Colonic mucosa (tissue), 4 donors: ENCODE results near the gene UNK. TPM values are rescaled to one million over a fixed set of nuclear protein-coding genes. Genes with fewer than 3 reads are reported as not detected.
"Not testable (repeated sequence)": the region's sequence is repeated elsewhere in the genome, so short reads cannot be mapped to it uniquely, and the experiment has no call there.

Experiments used
- DNase-seq: peaks from one replicate; pipeline ENCODE4 v3.0.0-alpha.2; 2020
- H3K27ac ChIP-seq: fragments of 200-600 bp; one replicate; pipeline ENCODE4 v1.8.0; 2021
- H3K27me3 ChIP-seq: fragments of 200-600 bp; one replicate; pipeline ENCODE4 v1.8.0; 2021
- H3K36me3 ChIP-seq: fragments of 200-600 bp; one replicate; pipeline ENCODE4 v1.8.0; 2021
- H3K4me1 ChIP-seq: fragments of 200-600 bp; one replicate; pipeline ENCODE4 v1.8.0; 2021; ENCODE audit warnings: mild to moderate bottlenecking
- H3K4me3 ChIP-seq: fragments of 200-600 bp; one replicate; pipeline ENCODE4 v1.8.0; 2021
- H3K9ac ChIP-seq, 2 donors: one replicate each; pipeline ENCODE4 v1.7.0; 2013; ENCODE audit warnings: control low read depth in 2 of 2, low read depth in 2 of 2, low read length in 2 of 2
- H3K9me3 ChIP-seq: fragments of 200-600 bp; one replicate; pipeline ENCODE4 v1.8.0; 2021
- CTCF ChIP-seq: fragments of 200-600 bp; IDR thresholded peaks from one replicate; pipeline ENCODE4 v1.8.0; 2022; ENCODE audit warnings: antibody characterized with exemption, mild to moderate bottlenecking
- intact Hi-C: fragments of 100-400 bp; cut with DNase I; formaldehyde crosslinking; loops from one replicate; pipeline ENCODE4 v1.14.1; 2022
- total RNA-seq, 2 donors: library from RNA; stranded (reverse); fragmentation: NEBNext Ultra II Directional in 1 of 2; extraction: Animal tissue kit (Norgen Biotek cat#: 25700) in 1 of 2; gene quantifications; one replicate each; pipeline ENCODE4 v1.2.1, GENCODE V29; 2021
- donor health status: healthy.
- donor health status: DM: no; HTN: no; CAD: no.
- donor health status: DM: no; HTN: no; CAD: no.

Gene UNK
- total RNA-seq, 2 donors from 2014 or later = 18.4 to 26.0 TPM

GRCh38 chr17:75756451-75757085 is 28.0 kb upstream of the UNK start:
- Histone ChIP-seq H3K9ac (no peak overlapping the region), H3K4me3 (no peak overlapping the region), H3K27me3 (no peaks in the 10 kb centered on the region), H3K27ac (no peak overlapping the region), H3K9me3 (no peaks in the 10 kb centered on the region), H3K36me3 (peaks cover 35% of the 10 kb centered on the region), H3K4me1 (no peaks in the 10 kb centered on the region)
- DNase-seq = no peak
- intact Hi-C loops = no loop called here
- no peak for TF ChIP-seq CTCF

DNA sequence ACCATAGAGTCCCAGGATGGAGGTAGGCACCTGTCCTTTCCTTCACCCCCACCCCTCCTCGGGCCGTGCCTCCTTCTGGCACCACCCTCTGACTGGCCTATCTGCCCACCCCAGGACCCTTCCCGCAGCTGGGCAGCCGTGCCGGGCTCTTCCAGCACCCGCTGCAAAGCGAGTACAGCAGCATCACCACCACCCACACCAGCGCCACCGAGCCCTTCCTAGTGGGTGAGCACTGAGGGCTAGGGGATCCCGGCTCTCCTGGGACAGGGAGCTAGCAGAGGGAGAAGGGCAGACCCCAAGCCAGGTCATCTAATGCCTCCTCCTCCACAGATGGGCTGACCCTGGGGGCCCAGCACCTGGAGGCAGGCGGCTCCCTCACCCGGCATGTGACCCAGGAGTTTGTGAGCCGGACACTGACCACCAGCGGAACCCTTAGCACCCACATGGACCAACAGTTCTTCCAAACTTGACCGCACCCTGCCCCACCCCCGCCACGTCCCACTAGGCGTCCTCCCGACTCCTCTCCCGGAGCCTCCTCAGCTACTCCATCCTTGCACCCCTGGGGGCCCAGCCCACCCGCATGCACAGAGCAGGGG is 27.4 kb upstream of the UNK start:
- intact Hi-C loops = no loop called here
- H3K9ac ChIP-seq = no peak overlapping the region
- no peaks in the 10 kb centered on the region for H3K4me1 ChIP-seq
- H3K9me3 ChIP-seq = no peaks in the 10 kb centered on the region
- no peaks in the 10 kb centered on the region for H3K27me3 ChIP-seq
- peak; percentile 19 for DNase-seq
- no peak for TF ChIP-seq CTCF
- no peak overlapping the region for H3K4me3 ChIP-seq
- no peak overlapping the region for H3K27ac ChIP-seq
- H3K36me3 ChIP-seq = peaks cover 30% of the 10 kb centered on the region

- DNase-seq = no peak
- no peaks in the 10 kb centered on the region for H3K9me3 ChIP-seq
Measured at GRCh38 chr17:75758131-75758905, 26.3 kb upstream of the UNK start.

DNA sequence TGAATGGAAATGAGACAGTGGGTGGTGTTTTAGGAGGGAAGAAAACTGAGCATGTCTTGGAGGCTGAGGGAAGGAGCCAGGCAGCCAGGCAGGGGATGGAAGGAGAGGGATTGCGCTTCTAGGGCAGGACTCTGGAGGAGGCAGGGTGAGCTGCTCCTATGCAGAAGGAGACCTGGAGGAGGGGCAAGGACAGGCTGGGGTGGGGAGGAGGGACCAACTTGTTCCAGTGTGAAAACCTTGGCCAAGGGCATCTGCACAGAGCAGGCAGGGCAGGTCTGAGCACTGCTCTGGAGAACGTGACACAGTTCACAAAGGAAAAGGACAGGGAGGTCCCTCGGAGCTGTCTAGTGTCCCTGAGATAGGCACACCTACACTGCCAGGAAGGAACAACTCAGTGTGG is 25.1 kb upstream of the UNK start:
- Histone ChIP-seq H3K36me3 (peaks cover 18% of the 10 kb centered on the region), H3K9ac (no peak overlapping the region), H3K4me1 (peaks cover 9% of the 10 kb centered on the region), H3K9me3 (no peaks in the 10 kb centered on the region), H3K27me3 (no peaks in the 10 kb centered on the region), H3K27ac (no peak overlapping the region), H3K4me3 (no peak overlapping the region)
- TF ChIP-seq CTCF = no peak
- DNase-seq = no peak
- intact Hi-C loops = no loop called here

More at GRCh38 chr17:75758131-75758905, 26.3 kb upstream of the UNK start:
- intact Hi-C loops = no loop called here
- TF ChIP-seq CTCF = no peak
- peaks cover 20% of the 10 kb centered on the region for H3K36me3 ChIP-seq
- no peaks in the 10 kb centered on the region for H3K27me3 ChIP-seq
- H3K27ac ChIP-seq = no peak overlapping the region
- H3K9ac ChIP-seq = no peak overlapping the region
- no peak overlapping the region for H3K4me3 ChIP-seq
- H3K4me1 ChIP-seq = no peaks in the 10 kb centered on the region

DNA sequence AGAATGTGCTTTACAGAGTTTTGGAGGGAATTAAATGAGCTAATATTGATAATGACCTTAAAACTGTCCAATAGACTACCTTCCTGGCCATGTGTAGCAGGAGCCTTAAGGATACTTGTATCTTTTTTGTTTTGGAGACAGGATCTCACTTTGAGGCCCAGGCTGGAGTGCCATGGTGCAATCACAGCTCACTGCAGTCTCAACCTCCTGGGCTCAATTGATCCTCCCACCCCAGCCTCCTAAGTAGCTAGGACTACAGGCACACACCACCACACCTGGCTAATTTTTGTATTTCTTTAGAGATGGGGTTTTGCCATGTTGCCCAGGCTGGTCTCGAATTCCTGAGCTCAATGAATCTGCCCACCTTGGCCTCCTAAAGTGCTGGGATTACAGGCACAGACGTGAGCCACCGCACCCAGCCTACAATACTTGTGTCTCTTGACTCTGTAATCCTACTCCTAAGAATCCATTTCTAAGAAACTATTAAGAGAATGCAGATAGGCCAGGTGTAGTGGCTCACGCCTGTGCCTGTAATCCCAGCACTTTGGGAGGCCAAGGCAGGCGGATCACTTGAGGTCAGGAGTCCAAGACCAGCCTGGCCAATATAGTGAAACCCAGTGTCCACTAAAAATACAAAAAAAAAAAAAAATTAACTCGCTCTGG is 24.5 kb upstream of the UNK start:
- intact Hi-C loops, H3K27me3 ChIP-seq, H3K4me3 ChIP-seq, H3K27ac ChIP-seq, H3K4me1 ChIP-seq, H3K9me3 ChIP-seq, DNase-seq, H3K9ac ChIP-seq: not testable (repeated sequence)
- peaks cover 11% of the 10 kb centered on the region for H3K36me3 ChIP-seq
